ENCODE data around the gene LKAAEAR1.

- TF ChIP-seq EZH2 (IDR thresholded peaks at IDR 0.05; ENCODE audit: borderline replicate concordance, low read length) (no peak), CTCF (conservative IDR thresholded peaks at IDR 0.05 in 1 of 2, IDR thresholded peaks at IDR 0.05 in 1 of 2; ENCODE audit: extremely low read depth in 1 of 2, insufficient read depth in 1 of 2, low read depth in 1 of 2, low read length in 2 of 2) (no peak)
These were observed 43.8 kb downstream of the LKAAEAR1 start for GRCh38 chr20:64040231-64041039.

All from mammary epithelial cell (primary cell).